ENCODE data around the gene NSMCE1.

NSMCE1 gene

DNA sequence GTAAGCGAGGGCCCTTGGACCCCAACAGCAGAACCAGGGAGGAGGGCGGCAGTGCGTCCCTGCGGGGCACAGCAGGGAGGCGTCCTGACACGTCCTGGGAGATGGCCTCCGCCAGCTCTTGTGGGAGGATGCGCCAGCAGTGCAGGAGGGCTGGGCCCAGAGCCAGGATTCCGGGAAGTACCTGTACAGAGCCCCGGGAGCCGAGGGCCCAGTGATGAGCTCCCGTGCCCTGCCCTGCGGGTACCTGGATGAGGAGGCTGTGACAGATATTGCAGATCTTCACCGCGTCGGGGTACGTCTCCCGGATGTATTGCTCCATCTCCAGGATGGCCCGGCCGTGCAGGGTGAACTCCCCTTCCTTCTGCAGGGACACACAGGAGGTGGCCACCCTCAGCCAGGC lies 42.1 kb downstream of the NSMCE1 start:
- peaks cover 66% of the 10 kb centered on the region for H3K4me1 ChIP-seq (ENCODE audit: insufficient read depth, low read length, severe bottlenecking)
- TF ChIP-seq CTCF (IDR thresholded peaks at IDR 0.05; ENCODE audit: low read length), result no peak
- no peak for TF ChIP-seq EZH2 (IDR thresholded peaks at IDR 0.05; ENCODE audit: borderline replicate concordance, low read length)
- H3K79me2 ChIP-seq (ENCODE audit: insufficient read depth, low read length), result no peaks in the 10 kb centered on the region
- no peaks in the 10 kb centered on the region for H3K9me3 ChIP-seq (ENCODE audit: low read length)
- H4K20me1 ChIP-seq (ENCODE audit: insufficient read depth, low read length), result no peaks in the 10 kb centered on the region
- no peak overlapping the region for H2AFZ ChIP-seq (ENCODE audit: low read length)
- H3K9me2 ChIP-seq (ENCODE audit: low read depth, low read length), result no peaks in the 10 kb centered on the region
- H3K4me2 ChIP-seq (ENCODE audit: low read length), result peak overlapping the region; percentile 15; the same call in 1 of the 2 replicates
- H3K36me3 ChIP-seq (ENCODE audit: insufficient read depth, low read length), result peaks cover 36% of the 10 kb centered on the region
- H3K27me3 ChIP-seq (ENCODE audit: insufficient read depth, low read length), result no peaks in the 10 kb centered on the region
- H3K27ac ChIP-seq (ENCODE audit: low read depth, low read length, poor library complexity, severe bottlenecking), result peak overlapping the region; percentile 73
- no peak overlapping the region for H3K4me3 ChIP-seq (ENCODE audit: low read depth, low read length, poor library complexity, severe bottlenecking)
- no peak overlapping the region; the same call in 1 of the 2 replicates for H3K9ac ChIP-seq (ENCODE audit: low read length)
- no peaks in the 10 kb centered on the region for H3F3A ChIP-seq (ENCODE audit: insufficient read depth, low read length)

DNA sequence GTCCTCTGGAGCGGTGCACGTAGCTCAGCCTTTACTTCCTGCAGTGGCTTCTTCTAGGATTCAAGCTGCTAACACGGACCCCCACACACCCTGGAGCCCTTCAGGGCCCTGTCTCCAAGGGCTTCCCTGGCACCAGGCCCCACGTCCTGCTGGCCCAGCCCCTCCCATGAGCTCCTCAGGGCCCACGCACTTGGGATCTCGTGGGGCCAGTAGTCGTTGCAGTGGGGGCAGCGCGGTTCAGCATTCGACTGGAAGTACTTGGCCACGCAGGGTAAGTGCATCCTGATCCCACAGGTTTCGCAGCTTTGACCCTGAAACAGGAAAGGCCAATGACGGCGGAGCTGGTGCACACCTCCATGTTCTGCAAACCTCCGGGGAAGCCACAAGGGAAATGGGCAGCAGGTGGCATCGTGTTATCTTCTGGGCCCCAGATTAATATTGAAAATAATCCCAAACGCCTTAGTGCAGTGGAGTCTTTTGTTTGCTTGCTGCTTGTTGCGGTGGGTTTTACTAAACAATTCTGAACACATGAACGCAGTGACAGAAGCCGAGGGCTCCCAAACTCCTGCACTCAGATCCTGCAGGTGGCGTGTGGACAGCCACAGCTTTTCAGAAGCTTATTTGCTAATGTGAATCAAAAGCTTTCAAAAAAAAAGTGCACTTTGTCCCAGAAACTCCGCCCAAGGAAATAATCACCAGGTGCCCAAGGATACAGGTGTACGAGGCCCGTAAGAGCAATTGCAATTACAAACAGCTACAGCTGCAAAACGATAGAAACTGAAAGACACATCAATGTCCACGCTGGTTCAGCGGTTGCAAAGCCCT lies 42.8 kb downstream of the NSMCE1 start:
- Histone ChIP-seq H3K27ac (ENCODE audit: low read depth, low read length, poor library complexity, severe bottlenecking) (peak overlapping the region; percentile 73), H3K9ac (ENCODE audit: low read length) (no peak overlapping the region; the same call in 1 of the 2 replicates), H3K27me3 (ENCODE audit: insufficient read depth, low read length) (no peaks in the 10 kb centered on the region), H3K4me2 (ENCODE audit: low read length) (peak overlapping the region; percentile 15; the same call in 1 of the 2 replicates), H3K79me2 (ENCODE audit: insufficient read depth, low read length) (no peaks in the 10 kb centered on the region), H4K20me1 (ENCODE audit: insufficient read depth, low read length) (no peaks in the 10 kb centered on the region), H3K9me3 (ENCODE audit: low read length) (no peaks in the 10 kb centered on the region), H3F3A (ENCODE audit: insufficient read depth, low read length) (no peaks in the 10 kb centered on the region), H3K4me1 (ENCODE audit: insufficient read depth, low read length, severe bottlenecking) (peaks cover 59% of the 10 kb centered on the region), H2AFZ (ENCODE audit: low read length) (no peak overlapping the region), H3K36me3 (ENCODE audit: insufficient read depth, low read length) (peaks cover 31% of the 10 kb centered on the region), H3K4me3 (ENCODE audit: low read depth, low read length, poor library complexity, severe bottlenecking) (no peak overlapping the region), H3K9me2 (ENCODE audit: low read depth, low read length) (no peaks in the 10 kb centered on the region)
- TF ChIP-seq EZH2 (IDR thresholded peaks at IDR 0.05; ENCODE audit: borderline replicate concordance, low read length), result no peak
- TF ChIP-seq CTCF (IDR thresholded peaks at IDR 0.05; ENCODE audit: low read length), result peak; percentile 33; the same call in 1 of the 2 replicates

- no peak overlapping the region for H3K4me3 ChIP-seq (ENCODE audit: low read depth, low read length, poor library complexity, severe bottlenecking)
- H3F3A ChIP-seq (ENCODE audit: insufficient read depth, low read length), result no peaks in the 10 kb centered on the region
- no peaks in the 10 kb centered on the region for H3K79me2 ChIP-seq (ENCODE audit: insufficient read depth, low read length)
- H3K36me3 ChIP-seq (ENCODE audit: insufficient read depth, low read length), result peaks cover 23% of the 10 kb centered on the region
- no peaks in the 10 kb centered on the region for H3K27me3 ChIP-seq (ENCODE audit: insufficient read depth, low read length)
- no peaks in the 10 kb centered on the region for H3K9me2 ChIP-seq (ENCODE audit: low read depth, low read length)
- no peak overlapping the region for H3K4me2 ChIP-seq (ENCODE audit: low read length)
- peaks cover 50% of the 10 kb centered on the region for H3K4me1 ChIP-seq (ENCODE audit: insufficient read depth, low read length, severe bottlenecking)
- H3K27ac ChIP-seq (ENCODE audit: low read depth, low read length, poor library complexity, severe bottlenecking), result no peak overlapping the region
- no peak overlapping the region for H2AFZ ChIP-seq (ENCODE audit: low read length)
- TF ChIP-seq EZH2 (IDR thresholded peaks at IDR 0.05; ENCODE audit: borderline replicate concordance, low read length), result no peak
- no peak for TF ChIP-seq CTCF (IDR thresholded peaks at IDR 0.05; ENCODE audit: low read length)
- H3K9ac ChIP-seq (ENCODE audit: low read length), result no peak overlapping the region
- no peaks in the 10 kb centered on the region for H3K9me3 ChIP-seq (ENCODE audit: low read length)
- H4K20me1 ChIP-seq (ENCODE audit: insufficient read depth, low read length), result no peaks in the 10 kb centered on the region
These were observed 43.8 kb downstream of the NSMCE1 start for GRCh38 chr16:27224741-27225300.

Data from OCI-LY1 (cell line).